Stomach (tissue), 9 donors: Measurements from ENCODE around the gene ACSBG1. TPM values are rescaled to one million over a fixed set of nuclear protein-coding genes. Genes with fewer than 3 reads are reported as not detected.

Experiments
- DNase-seq, 2 donors: peaks; one replicate each; pipeline versions ENCODE4 v3.0.0 to v3.0.0-alpha.2; 2013 to 2019
- H3K27ac ChIP-seq, 5 donors: fragments of 200-600 bp in 4 of 5; sonication (generic) in 4 of 5; one replicate each; pipeline ENCODE4 v1.5.1; 2013 to 2019; ENCODE audit warnings: mild to moderate bottlenecking in 1 of 5, moderate library complexity in 1 of 5
- H3K27me3 ChIP-seq, 3 donors: fragments of 200-600 bp; sonication (generic); one replicate each; pipeline ENCODE4 v1.5.1; 2017 to 2019; ENCODE audit warnings: mixed run types in 1 of 3
- H3K36me3 ChIP-seq, 4 donors: fragments of 200-600 bp; sonication (generic); 1 replicate in 3 of 4; 2 replicates in 1 of 4; pipeline ENCODE4 v1.5.1; 2016 to 2019
- H3K4me1 ChIP-seq, 4 donors: fragments of 200-600 bp; sonication (generic); one replicate each; pipeline ENCODE4 v1.5.1; 2016 to 2019
- H3K4me3 ChIP-seq, 4 donors: fragments of 200-600 bp; sonication (generic) in 3 of 4; one replicate each; pipeline ENCODE4 v1.5.1; 2016 to 2019; ENCODE audit warnings: mild to moderate bottlenecking in 1 of 4
- H3K9me3 ChIP-seq, 4 donors: fragments of 200-600 bp; sonication (generic); one replicate each; pipeline ENCODE4 v1.5.1; 2016 to 2019
- CTCF ChIP-seq, 7 experiments: fragments of 450-650 bp in 4 of 7; fragments of 200-600 bp in 3 of 7; sonication (generic) in 3 of 7; IDR thresholded peaks; one replicate each; pipeline ENCODE4 v1.5.1; 2016 to 2019; ENCODE audit warnings: antibody characterized with exemption in 7 of 7, control low read depth in 2 of 7, mild to moderate bottlenecking in 1 of 7
- EP300 ChIP-seq: sonication (generic); formaldehyde crosslinking; IDR thresholded peaks from one replicate; pipeline ENCODE4 v1.6.1; 2017; ENCODE audit warnings: antibody characterized with exemption
- POLR2A ChIP-seq, 4 donors: fragments of 450-650 bp; IDR thresholded peaks; one replicate each; pipeline ENCODE4 v1.6.1; 2016; ENCODE audit warnings: antibody characterized with exemption in 4 of 4, control low read depth in 2 of 4, mild to moderate bottlenecking in 1 of 4, moderate library complexity in 1 of 4
- POLR2AphosphoS5 ChIP-seq, 3 donors: sonication (generic); formaldehyde crosslinking; IDR thresholded peaks; one replicate each; pipeline ENCODE4 v1.6.1; 2016; ENCODE audit warnings: antibody characterized with exemption in 3 of 3
- WGBS, 5 donors: extraction: QIAGEN DNeasy Blood & Tissue Kit in 3 of 5; methylation state at CpG; one replicate each; pipeline versions ENCODE4 v1.1.5 to v1.1.7; 2013 to 2018; 5-methylcytosine and 5-hydroxymethylcytosine counted together
- intact Hi-C: fragments of 100-400 bp; cut with DNase I; formaldehyde crosslinking; loops from one replicate; pipeline ENCODE4 v1.15.1; 2023; ENCODE audit warnings: low total_unique reads
- polyA plus RNA-seq, 3 donors: library from polyadenylated mRNA; stranded (reverse); fragments of 200-250 nt; gene quantifications; one replicate each; pipeline ENCODE4 v1.2.3, GENCODE V29; 2013
- total RNA-seq, 5 donors: library from RNA; depleted of rRNA; stranded (reverse); fragments of >200 nt; gene quantifications; one replicate each; pipeline versions ENCODE4 v1.1.0 to v1.2.3, GENCODE V29; 2014 to 2016
- donor health status: healthy with polysubstance abuse.
- donor health status: Bipolar disorder and iron deficiency.
- donor health status: healthy.

The ACSBG1 gene
- total and polyA plus RNA-seq, 8 donors = under 0.01 to 1.5 (median 0.15) TPM; not detected in 3

GRCh38 chr15:78260489-78260888 is 26.1 kb upstream of the ACSBG1 start:
- peaks cover 12 to 21% (median 16%) of the 10 kb centered on the region in 4 donors for H3K4me1 ChIP-seq
- no peaks in the 10 kb centered on the region for H3K27me3 ChIP-seq
- TF ChIP-seq CTCF (IDR thresholded peaks at IDR 0.05) (no peak), POLR2A (IDR thresholded peaks at IDR 0.05) (no peak), EP300 (no peak), POLR2AphosphoS5 (IDR thresholded peaks at IDR 0.05) (no peak)
- intact Hi-C loops = no loop called here
- H3K27ac ChIP-seq = no peak overlapping the region
- H3K4me3 ChIP-seq = no peak overlapping the region
- H3K9me3 ChIP-seq = no peaks in the 10 kb centered on the region
- WGBS, 5 donors = 44 to 74% (median 62%) methylated on average over 2 of the region's 2 CpGs
- no peak for DNase-seq
- no peaks in the 10 kb centered on the region for H3K36me3 ChIP-seq

- no peaks in the 10 kb centered on the region for H3K9me3 ChIP-seq
- intact Hi-C loops = no loop called here
- DNase-seq = no peak
- no peaks in the 10 kb centered on the region for H3K36me3 ChIP-seq
- H3K27me3 ChIP-seq = no peaks in the 10 kb centered on the region
- 76 to 85% (median 77%) methylated on average over 3 of the region's 3 CpGs for WGBS, 5 donors
- H3K27ac ChIP-seq = no peak overlapping the region
- TF ChIP-seq EP300 (no peak), POLR2A (IDR thresholded peaks at IDR 0.05) (no peak), POLR2AphosphoS5 (IDR thresholded peaks at IDR 0.05) (no peak), CTCF (IDR thresholded peaks at IDR 0.05) (no peak)
- no peak overlapping the region for H3K4me3 ChIP-seq
- H3K4me1 ChIP-seq = peaks cover 5 to 13% (median 7%) of the 10 kb centered on the region in 4 donors
These were observed 24.9 kb upstream of the ACSBG1 start for GRCh38 chr15:78259232-78259631.

- Histone ChIP-seq H3K27ac (no peak overlapping the region), H3K4me3 (no peak overlapping the region), H3K27me3 (no peaks in the 10 kb centered on the region), H3K36me3 (no peaks in the 10 kb centered on the region), H3K9me3 (no peaks in the 10 kb centered on the region), H3K4me1 (peaks cover 0 to 5% (median 0%) of the 10 kb centered on the region in 4 donors)
- 75 to 89% (median 81%) methylated on average over 3 of the region's 3 CpGs for WGBS, 5 donors
- TF ChIP-seq POLR2AphosphoS5 (IDR thresholded peaks at IDR 0.05) (no peak), CTCF (IDR thresholded peaks at IDR 0.05) (no peak), EP300 (no peak), POLR2A (IDR thresholded peaks at IDR 0.05) (no peak)
- no peak for DNase-seq
- intact Hi-C loops = no loop called here
These were observed 23.3 kb upstream of the ACSBG1 start for GRCh38 chr15:78257681-78258080.

- whole genome bisulfite sequencing, 5 donors = 72 to 91% (median 87%) methylated on average over 3 of the region's 3 CpGs
- Histone ChIP-seq H3K36me3 (no peaks in the 10 kb centered on the region), H3K27ac (no peak overlapping the region), H3K4me1 (peaks cover 0 to under 1% (median 0%) of the 10 kb centered on the region in 4 donors), H3K27me3 (no peaks in the 10 kb centered on the region), H3K4me3 (no peak overlapping the region), H3K9me3 (no peaks in the 10 kb centered on the region)
- TF ChIP-seq CTCF (IDR thresholded peaks at IDR 0.05) (no peak), EP300 (no peak), POLR2AphosphoS5 (IDR thresholded peaks at IDR 0.05) (no peak), POLR2A (IDR thresholded peaks at IDR 0.05) (no peak)
- DNase-seq = no peak
- intact Hi-C loops = no loop called here
These were observed 21.7 kb upstream of the ACSBG1 start for GRCh38 chr15:78256044-78256437.
